GM23338 (cell line): Measurements from ENCODE around the gene AOAH. TPM values are rescaled to one million over a fixed set of nuclear protein-coding genes. Genes with fewer than 3 reads are reported as not detected.

Source experiments
- ATAC-seq: fragments of 200-7000 bp; cut with Tn5 transposase; 3 replicates; pipeline ENCODE4 v1.9.1; 2020
- DNase-seq: peaks from one replicate; pipeline ENCODE4 v3.0.0-alpha.2; 2015; ENCODE audit warnings: low spot score
- H2AFZ ChIP-seq: fragments of 200-600 bp; sonication (generic); 2 replicates; pipeline ENCODE4 v1.8.0; 2016; ENCODE audit warnings: antibody characterized with exemption, mild to moderate bottlenecking, moderate library complexity
- H3F3A ChIP-seq: fragments of 200-600 bp; sonication (generic); replicated peaks from 2 replicates; pipeline ENCODE4 v1.8.0; 2017; ENCODE audit warnings: antibody characterized with exemption, mixed run types, low read depth
- H3K27ac ChIP-seq: fragments of 200-600 bp; sonication (generic); 2 replicates; pipeline ENCODE4 v1.6.1; 2016; ENCODE audit warnings: low read depth
- H3K27me3 ChIP-seq: fragments of 200-600 bp; sonication (generic); 2 replicates; pipeline ENCODE4 v1.8.0; 2016; ENCODE audit warnings: mild to moderate bottlenecking, mixed run types, moderate library complexity; ENCODE audit not compliant: insufficient read depth
- H3K36me3 ChIP-seq: fragments of 200-600 bp; sonication (generic); 2 replicates; pipeline ENCODE4 v1.8.0; 2016; ENCODE audit warnings: mild to moderate bottlenecking; ENCODE audit not compliant: insufficient read depth
- H3K4me1 ChIP-seq: fragments of 200-600 bp; sonication (generic); 2 replicates; pipeline ENCODE4 v1.8.0; 2016; ENCODE audit warnings: mild to moderate bottlenecking, moderate library complexity; ENCODE audit not compliant: insufficient read depth
- H3K4me2 ChIP-seq: fragments of 200-600 bp; sonication (generic); 2 replicates; pipeline ENCODE4 v1.7.1; 2017; ENCODE audit warnings: mixed run types
- H3K4me3 ChIP-seq: fragments of 200-600 bp; sonication (generic); 2 replicates; pipeline ENCODE4 v1.6.1; 2016; ENCODE audit warnings: mixed run types
- H3K79me2 ChIP-seq: fragments of 200-600 bp; sonication (generic); replicated peaks from 2 replicates; pipeline ENCODE4 v1.8.0; 2017; ENCODE audit warnings: mild to moderate bottlenecking; ENCODE audit not compliant: insufficient read depth
- H3K9me2 ChIP-seq: fragments of 200-600 bp; sonication (generic); 2 replicates; pipeline ENCODE4 v1.8.0; 2017; ENCODE audit not compliant: insufficient read depth
- H4K20me1 ChIP-seq: fragments of 200-600 bp; sonication (generic); replicated peaks from 2 replicates; pipeline ENCODE4 v1.8.0; 2017; ENCODE audit warnings: mild to moderate bottlenecking; ENCODE audit not compliant: insufficient read depth
- H3K27ac Mint-ChIP-seq: 2 replicates; pipeline ENCODE4 v1.8.0; 2020; ENCODE audit warnings: inconsistent platforms, mild to moderate bottlenecking, moderate library complexity, mixed read lengths
- H3K27me3 Mint-ChIP-seq: 3 replicates; pipeline ENCODE4 v1.8.0; 2022; ENCODE audit warnings: low read depth, mild to moderate bottlenecking, moderate library complexity, mixed read lengths, inconsistent platforms; ENCODE audit not compliant: insufficient read depth, poor library complexity
- H3K36me3 Mint-ChIP-seq: 3 replicates; pipeline ENCODE4 v1.8.0; 2021; ENCODE audit warnings: low read depth, mild to moderate bottlenecking, inconsistent platforms, moderate library complexity, mixed read lengths
- H3K4me1 Mint-ChIP-seq: 3 replicates; pipeline ENCODE4 v1.8.0; 2020; ENCODE audit warnings: mild to moderate bottlenecking, inconsistent platforms, mixed read lengths
- H3K4me3 Mint-ChIP-seq: 3 replicates; pipeline ENCODE4 v1.8.0; 2021; ENCODE audit warnings: moderate library complexity, mild to moderate bottlenecking, inconsistent platforms, mixed read lengths
- H3K9me3 Mint-ChIP-seq: 3 replicates; pipeline ENCODE4 v1.8.0; 2020; ENCODE audit warnings: moderate library complexity, mild to moderate bottlenecking, inconsistent platforms, mixed read lengths
- CREB1 ChIP-seq: fragments of 250-450 bp; sonication (Bioruptor Pico); IDR thresholded peaks from 2 replicates; pipeline ENCODE4 v1.5.0; 2020; ENCODE audit warnings: low read depth, mild to moderate bottlenecking, moderate library complexity
- CTCF ChIP-seq, 2 experiments: fragments of 200-600 bp in 1 of 2; sonication (generic) in 1 of 2; conservative IDR thresholded peaks; 2 replicates each; pipeline versions ENCODE4 v1.5.1 to v1.6.1; 2016 to 2017; ENCODE audit warnings: antibody characterized with exemption in 2 of 2, low read depth in 2 of 2, mild to moderate bottlenecking in 2 of 2, moderate library complexity in 1 of 2
- ETS1 ChIP-seq: IDR thresholded peaks from 2 replicates; pipeline ENCODE4 v1.6.1; 2016; ENCODE audit warnings: antibody characterized with exemption
- EZH2 ChIP-seq: fragments of 200-600 bp; sonication (generic); IDR thresholded peaks from one replicate; pipeline ENCODE4 v1.8.0; 2017; ENCODE audit warnings: antibody characterized with exemption, mild to moderate bottlenecking, low read depth; ENCODE audit not compliant: unreplicated experiment
- JUNB ChIP-seq: IDR thresholded peaks from one replicate; pipeline ENCODE4 v1.6.1; 2016; ENCODE audit warnings: antibody characterized with exemption; ENCODE audit not compliant: unreplicated experiment
- NANOG ChIP-seq: IDR thresholded peaks from 2 replicates; pipeline ENCODE4 v1.6.1; 2016; ENCODE audit warnings: antibody characterized with exemption, borderline replicate concordance
- STAT1 ChIP-seq: IDR thresholded peaks from one replicate; pipeline ENCODE4 v1.6.1; 2016; ENCODE audit warnings: antibody characterized with exemption; ENCODE audit not compliant: unreplicated experiment
- ZNF331 ChIP-seq: fragments of 250-450 bp; sonication (Bioruptor Pico); IDR thresholded peaks from 2 replicates; pipeline ENCODE4 v1.5.0; 2020; ENCODE audit warnings: low read depth, mild to moderate bottlenecking, moderate library complexity
- polyA plus RNA-seq: library from polyadenylated mRNA; unstranded; fragments of >200 nt; fragmentation: Nextera tagmentation; extraction: Ambion mirVana; gene quantifications from 2 replicates; pipeline ENCODE4 v1.2.1, GENCODE V29; 2016
- total RNA-seq: library from RNA; depleted of rRNA; stranded (reverse); fragments of >200 nt; shearing (Covaris generic); gene quantifications from 2 replicates; pipeline ENCODE4 v1.2.3, GENCODE V29; 2014
- TF ChIP-seq, protein P1 (sequence below): IDR thresholded peaks from one replicate; pipeline ENCODE4 v1.6.1; 2018; ENCODE audit warnings: antibody characterized with exemption; ENCODE audit not compliant: unreplicated experiment

AOAH gene
- total and polyA plus RNA-seq, 2 experiments from 2014 or later: not detected

DNA sequence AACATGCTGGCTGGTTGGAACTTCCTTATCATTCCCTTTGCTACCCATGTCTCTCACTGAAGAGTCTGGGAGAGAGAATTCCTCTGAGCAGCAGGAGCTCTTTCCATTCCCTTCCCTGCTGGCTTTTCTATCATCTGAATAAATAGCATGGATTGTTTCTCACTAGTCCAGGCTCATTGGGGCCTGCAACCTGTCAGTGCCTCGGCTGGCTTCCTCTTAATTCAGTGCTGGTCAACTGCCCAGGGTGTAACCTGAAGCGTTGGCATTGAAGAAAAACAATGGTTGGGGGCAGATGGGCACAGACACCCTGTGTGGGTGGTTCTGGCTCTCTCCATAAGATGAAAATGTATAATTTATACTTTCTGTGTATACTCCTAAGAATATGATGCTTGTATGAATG is 179.0 kb downstream of the AOAH start (continued):
- TF ChIP-seq, protein P1, sequence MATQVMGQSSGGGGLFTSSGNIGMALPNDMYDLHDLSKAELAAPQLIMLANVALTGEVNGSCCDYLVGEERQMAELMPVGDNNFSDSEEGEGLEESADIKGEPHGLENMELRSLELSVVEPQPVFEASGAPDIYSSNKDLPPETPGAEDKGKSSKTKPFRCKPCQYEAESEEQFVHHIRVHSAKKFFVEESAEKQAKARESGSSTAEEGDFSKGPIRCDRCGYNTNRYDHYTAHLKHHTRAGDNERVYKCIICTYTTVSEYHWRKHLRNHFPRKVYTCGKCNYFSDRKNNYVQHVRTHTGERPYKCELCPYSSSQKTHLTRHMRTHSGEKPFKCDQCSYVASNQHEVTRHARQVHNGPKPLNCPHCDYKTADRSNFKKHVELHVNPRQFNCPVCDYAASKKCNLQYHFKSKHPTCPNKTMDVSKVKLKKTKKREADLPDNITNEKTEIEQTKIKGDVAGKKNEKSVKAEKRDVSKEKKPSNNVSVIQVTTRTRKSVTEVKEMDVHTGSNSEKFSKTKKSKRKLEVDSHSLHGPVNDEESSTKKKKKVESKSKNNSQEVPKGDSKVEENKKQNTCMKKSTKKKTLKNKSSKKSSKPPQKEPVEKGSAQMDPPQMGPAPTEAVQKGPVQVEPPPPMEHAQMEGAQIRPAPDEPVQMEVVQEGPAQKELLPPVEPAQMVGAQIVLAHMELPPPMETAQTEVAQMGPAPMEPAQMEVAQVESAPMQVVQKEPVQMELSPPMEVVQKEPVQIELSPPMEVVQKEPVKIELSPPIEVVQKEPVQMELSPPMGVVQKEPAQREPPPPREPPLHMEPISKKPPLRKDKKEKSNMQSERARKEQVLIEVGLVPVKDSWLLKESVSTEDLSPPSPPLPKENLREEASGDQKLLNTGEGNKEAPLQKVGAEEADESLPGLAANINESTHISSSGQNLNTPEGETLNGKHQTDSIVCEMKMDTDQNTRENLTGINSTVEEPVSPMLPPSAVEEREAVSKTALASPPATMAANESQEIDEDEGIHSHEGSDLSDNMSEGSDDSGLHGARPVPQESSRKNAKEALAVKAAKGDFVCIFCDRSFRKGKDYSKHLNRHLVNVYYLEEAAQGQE: no peak
- no peak for TF ChIP-seq ZNF331 (CRISPR knock-in tag)
- no peak for TF ChIP-seq CTCF (conservative IDR thresholded peaks at IDR 0.05; ENCODE audit: low read depth in 2 of 2)
- TF ChIP-seq JUNB: no peak
- no peak for TF ChIP-seq NANOG
- TF ChIP-seq EZH2: no peak
- no peak for TF ChIP-seq CREB1 (CRISPR knock-in tag)
- TF ChIP-seq STAT1: no peak

- H3K79me2 ChIP-seq: no peaks in the 10 kb centered on the region
- no peak for DNase-seq
- peaks cover 6% of the 10 kb centered on the region; the same call in 1 of the 2 replicates for H3K9me2 ChIP-seq
- no peaks in the 10 kb centered on the region for H3K4me1 Mint-ChIP-seq
- H3K4me1 ChIP-seq: no peaks in the 10 kb centered on the region
- no peak overlapping the region for H3K27ac ChIP-seq
- H3K9me3 Mint-ChIP-seq: no peaks in the 10 kb centered on the region; the same call in 2 of the 3 replicates
- no peak for ATAC-seq
- no peaks in the 10 kb centered on the region for H3K36me3 Mint-ChIP-seq
- no peak overlapping the region for H3K27ac Mint-ChIP-seq
- H4K20me1 ChIP-seq: no peaks in the 10 kb centered on the region
- no peak overlapping the region for H2AFZ ChIP-seq
- H3K36me3 ChIP-seq: no peaks in the 10 kb centered on the region; the same call in 1 of the 2 replicates
- H3K27me3 Mint-ChIP-seq: peaks cover 3% of the 10 kb centered on the region
- H3K4me3 ChIP-seq: no peak overlapping the region
- no peaks in the 10 kb centered on the region for H3F3A ChIP-seq
- no peak overlapping the region for H3K4me3 Mint-ChIP-seq
- H3K27me3 ChIP-seq: no peaks in the 10 kb centered on the region
- no peak overlapping the region for H3K4me2 ChIP-seq
- TF ChIP-seq ETS1: no peak
- TF ChIP-seq, protein P1: no peak
These were observed 186.2 kb downstream of the AOAH start for GRCh38 chr7:36538126-36538525.
